ENCODE results near the gene HEMK1.
A peak's percentile ranks its signal among the peaks of the same experiment; 100 is the strongest.

Gene HEMK1, protein sequence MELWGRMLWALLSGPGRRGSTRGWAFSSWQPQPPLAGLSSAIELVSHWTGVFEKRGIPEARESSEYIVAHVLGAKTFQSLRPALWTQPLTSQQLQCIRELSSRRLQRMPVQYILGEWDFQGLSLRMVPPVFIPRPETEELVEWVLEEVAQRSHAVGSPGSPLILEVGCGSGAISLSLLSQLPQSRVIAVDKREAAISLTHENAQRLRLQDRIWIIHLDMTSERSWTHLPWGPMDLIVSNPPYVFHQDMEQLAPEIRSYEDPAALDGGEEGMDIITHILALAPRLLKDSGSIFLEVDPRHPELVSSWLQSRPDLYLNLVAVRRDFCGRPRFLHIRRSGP

DNA sequence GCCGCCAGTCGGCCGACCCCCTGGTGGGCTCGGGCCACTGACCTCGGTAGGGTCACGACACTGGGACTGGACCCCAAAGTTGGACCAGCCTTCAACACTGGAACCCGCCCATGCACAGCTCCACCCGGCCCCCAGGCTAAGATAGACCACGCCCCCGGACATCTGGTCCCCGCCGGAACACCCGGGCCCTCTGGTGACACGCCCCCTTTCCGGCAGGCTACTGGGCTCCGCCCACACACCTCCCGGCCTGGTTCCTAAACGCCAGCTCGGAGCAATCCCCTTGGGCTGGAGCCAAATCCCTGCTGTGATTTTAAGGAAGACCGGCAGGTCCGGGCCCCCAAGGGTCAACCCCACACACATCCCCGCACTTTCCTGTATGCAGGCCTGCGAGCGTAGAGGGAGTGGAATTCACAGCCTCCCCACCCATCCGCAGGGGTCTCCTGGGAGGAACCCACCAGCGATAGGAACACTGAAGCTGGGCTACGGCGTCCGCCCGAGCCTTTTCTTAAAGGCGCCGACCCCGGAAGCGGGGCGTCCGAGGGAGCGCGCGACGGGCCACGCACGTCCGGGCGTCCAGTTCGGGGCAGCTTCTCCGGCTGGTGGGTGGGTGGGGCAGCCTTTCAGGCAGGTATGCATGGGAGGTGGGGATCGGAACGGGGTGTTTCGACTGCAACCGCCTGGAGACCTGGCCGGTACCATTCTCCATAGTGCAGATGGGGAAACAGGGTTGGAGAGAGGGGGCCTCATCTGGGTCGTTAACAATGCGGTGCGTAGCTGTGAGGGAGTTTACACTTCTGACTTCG is at the start of gene HEMK1:
Gene HEMK1, plus strand, starts transcription at position 576 of the 803 bp plus-strand sequence. CDS start 1,583 bp downstream, outside the sequence.
- DNase-seq: peak; percentile 82 to 90

DNA sequence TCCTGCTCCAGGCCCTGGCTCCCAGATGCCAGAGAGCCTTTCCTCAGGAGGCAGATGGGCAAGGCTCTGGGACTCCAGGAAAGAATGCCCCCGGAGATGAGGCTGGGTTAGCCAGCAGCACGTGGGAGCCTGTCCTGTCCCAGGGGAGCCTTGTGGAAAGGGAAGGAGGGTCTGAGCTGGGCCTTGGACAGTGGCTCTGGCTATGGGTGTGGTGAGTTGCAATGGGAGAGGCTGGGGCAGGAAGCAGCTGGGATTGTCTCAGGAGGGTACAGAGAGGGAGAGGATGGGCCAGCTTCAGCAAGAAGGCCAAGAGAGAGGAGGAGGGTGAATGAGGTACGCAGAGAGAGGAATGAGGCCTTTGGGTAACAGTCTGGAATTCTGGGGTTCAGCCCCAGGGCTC is 48.5 kb upstream of the HEMK1 start:
- DNase-seq: no peak

DNA sequence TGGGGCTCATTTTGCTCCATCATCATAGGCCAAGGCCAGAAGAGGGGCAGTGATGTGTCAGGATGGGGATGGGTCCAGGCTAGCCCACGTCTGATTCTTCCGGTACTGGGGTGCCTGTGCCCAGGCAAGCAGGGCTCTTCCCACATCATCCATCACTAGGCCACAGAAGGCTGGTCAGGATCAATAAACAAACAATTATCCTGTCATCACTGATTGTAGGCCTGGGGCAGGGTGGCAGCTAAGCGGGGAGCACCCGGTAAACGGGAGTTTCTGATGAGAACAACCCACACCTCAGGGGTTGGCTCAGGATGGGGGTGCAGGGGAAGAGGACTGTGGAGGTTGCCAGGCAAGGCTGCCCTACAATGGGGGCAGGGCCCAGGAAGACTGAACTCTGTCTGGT is 47.8 kb upstream of the HEMK1 start:
- no peak for DNase-seq

DNA sequence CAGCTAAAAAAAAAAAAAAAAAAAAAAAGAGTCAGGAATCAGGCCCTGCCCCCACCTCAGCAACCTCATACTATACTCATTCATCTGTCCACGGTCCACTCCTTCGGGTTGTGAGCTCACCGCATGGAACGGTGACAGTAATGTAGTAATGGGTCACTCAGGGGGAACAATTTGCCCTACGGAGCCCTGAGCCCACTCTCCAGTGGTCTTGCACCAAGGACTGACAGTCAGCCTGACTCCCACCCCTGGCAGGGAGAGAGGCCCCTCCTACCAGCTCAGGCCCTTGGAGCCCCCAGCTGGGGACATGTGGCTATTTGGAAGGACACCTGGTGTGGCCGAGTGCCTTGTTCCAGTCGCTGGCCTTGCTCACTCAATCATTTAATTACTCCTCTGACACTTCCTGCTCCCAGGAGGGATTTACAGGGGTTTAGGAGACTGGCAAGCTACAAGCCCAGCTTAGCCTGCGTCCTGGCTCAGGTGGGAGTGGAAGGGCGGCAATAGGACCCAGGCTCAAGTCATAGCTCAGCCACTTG is 46.0 kb upstream of the HEMK1 start:
- DNase-seq: peak in 1 of 2 experiments; percentile 6

DNA sequence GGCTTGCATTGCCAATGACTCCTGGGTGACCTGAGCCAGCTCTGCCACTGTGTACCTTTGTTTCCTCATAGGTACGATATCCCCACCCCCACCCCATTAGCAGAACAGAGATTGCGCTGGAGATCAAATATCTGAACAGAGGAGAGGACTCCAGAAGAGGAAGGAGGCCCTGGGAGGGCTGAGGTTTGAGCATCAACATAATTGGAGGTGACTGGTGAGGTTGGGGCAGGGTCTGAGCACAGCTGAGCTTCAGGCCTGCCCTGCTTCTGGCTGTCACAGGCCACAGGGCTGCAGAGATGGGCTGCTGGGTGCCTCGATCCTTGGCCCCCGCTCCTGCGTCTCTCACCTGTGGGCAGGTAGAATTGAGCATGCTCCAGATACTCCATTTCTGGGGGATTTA is 44.6 kb upstream of the HEMK1 start:
- no peak for DNase-seq

DNA sequence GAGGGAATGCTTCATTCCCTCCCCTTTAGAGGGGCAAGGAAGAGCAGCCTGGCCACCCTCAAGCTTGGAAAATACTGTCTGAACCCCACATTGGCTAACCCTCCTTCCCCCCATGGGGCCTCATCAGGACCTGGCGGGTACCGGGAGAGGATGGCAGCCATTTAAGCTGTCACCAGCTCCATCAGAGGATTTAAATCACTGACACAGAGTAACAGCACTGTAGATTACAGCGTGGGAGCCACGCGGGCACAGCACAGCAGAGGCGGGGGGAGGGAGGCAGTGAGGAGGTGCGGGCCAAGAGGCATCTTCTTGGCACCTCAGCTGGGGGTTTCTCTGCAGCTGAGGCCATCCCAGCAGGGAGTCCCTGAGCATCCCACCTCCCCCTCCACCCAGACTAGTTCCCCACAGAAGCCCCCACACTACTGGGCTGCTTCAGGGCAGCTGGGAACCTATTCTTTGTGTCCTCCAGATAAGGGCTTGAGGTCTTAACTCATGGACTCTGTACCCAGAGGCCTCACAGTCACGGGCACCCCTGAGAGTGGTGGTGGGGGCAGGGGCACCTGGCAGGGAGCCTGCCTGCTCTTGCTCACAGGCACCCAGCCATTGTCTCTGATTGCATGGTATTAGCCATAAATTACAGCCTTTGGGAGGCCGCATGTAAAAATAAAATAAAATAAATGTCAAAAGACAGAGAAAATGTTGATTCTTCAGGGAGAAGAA is 44.0 kb upstream of the HEMK1 start:
- peak in 1 of 2 experiments; percentile 15 for DNase-seq

DNA sequence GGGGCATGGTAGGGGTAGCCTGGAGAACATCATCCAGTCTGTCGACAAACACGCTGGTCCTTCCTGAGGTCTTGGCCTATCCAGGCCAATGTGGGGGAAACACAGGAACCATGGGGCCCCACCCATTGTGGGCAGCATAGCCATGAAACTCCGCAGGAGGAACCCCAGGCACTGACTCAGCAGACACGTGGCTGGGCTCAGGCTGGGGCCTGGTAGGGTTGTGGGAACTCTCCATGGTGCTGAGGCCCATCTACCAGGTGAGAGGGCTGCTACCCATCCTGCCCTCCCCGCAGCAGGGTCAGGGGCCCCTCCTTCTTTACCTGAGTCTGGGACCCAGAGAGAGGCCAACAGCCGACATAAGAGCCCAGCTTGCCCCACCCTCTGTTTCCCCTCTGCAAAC is 43.3 kb upstream of the HEMK1 start:
- DNase-seq: no peak

DNA sequence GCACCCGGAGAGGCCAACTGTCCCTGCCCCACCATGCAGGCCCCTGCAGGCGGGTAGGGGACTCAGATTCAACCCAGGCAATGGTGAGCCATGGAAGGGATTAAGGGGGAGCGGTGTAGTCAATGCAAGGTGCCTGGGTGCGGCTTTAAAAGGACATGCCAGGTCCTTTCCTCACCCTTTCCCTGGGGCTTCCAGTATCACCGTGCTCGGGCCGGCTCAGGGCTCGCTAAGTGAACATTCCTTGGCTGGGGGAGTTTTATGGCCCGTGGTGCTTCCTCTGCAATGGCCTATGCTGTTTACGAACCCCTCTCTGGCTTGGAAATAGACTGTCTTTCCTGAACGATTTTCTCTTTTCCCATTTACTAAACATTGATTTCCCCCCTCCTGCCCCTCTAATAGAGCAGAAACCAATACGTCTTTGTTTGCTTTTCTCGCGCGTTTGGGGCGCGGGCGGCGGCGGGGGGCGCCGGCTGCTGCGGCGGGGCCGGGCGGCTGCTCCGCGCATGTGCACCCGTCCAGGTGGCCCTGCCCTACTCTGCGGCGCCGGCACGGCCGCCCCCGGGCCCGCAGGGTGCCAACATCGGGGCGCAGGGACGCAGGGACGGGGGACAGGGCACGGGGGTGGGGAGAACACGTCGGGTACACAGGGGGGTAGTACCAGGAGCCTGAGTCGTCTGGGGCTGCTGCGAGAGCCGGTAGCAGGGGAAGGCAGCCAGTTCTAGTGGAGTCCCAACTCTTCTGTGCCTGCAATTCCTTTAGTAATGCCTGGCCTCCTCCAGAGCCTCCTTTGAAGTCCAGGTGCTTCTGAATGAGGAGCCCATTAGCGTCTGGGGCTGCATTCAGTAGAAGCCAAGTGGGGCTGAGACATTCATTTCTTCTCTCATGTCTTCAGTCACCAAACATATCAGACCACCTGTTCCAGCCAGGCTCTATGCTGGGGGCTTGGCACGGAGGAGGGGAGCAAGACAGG is 39.0 kb upstream of the HEMK1 start:
- no peak for DNase-seq

DNA sequence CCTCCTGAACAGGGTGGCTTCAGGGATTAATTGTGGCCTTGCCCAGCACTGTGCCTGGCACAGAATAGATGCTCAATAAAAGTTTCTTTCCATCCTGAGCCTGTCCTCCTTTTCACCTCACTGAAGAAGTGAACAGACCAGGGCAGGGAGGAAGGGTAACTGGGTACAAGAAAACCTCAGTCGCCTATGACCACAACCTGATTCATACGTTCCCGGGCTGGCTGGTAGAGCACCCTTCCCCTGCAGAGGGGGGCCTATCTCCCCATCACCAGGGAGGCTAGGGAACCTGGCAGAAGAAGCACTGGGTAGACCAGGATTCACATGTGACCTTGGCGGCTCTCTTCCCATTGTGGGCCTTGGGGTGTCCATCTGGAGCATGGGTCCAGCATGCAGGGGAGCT is 38.1 kb upstream of the HEMK1 start:
- DNase-seq: no peak

DNA sequence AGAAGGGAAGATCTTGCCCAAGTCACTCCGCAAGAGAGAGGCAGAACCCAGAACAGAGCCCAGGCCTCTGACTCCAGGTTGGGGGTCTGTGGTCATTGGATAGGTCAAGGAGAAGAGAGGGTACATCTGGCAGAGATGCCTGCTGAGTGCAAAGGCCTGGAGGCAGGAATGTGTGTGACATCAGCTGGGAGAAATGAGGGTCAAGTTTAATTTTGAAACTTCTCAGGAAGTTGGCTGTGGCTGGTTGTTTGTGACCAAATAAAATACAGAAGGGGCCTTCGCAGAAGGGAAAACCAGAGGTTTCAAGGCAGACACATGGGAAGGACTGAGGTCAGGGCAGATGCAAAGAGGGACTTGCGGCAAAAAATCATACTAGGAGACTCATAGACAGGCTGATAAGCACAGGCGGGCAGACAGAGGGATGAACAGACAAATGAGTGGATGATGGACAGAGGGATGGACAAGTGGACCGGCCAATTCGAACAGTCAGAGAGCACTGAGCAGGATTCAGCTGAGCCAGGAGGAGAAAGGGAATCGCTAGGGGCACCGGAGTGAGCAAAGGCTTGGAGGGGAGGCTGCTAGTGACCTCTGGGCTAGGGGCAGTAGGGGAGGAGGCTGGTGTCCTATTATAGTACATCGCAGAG is 37.1 kb upstream of the HEMK1 start:
- DNase-seq: no peak

DNA sequence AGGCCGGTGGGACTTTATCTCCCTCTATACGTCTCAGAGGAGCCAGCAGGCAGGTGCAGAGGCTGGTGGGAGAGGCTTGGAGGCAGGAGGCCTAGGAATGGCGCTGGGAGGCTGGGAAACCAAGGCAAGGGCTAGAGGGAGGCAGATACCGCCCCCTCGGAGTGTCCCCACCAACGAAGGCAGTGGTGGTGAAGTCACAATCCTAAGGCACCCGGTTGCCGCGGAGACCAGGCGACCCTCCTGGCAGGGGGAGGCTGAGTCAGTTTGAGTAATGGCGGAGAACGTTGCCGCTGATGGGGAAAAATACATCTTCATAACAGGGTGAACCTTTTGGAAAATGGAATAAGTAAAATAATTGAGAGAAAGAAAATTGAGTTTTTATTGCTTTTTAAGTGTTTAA is 36.0 kb upstream of the HEMK1 start:
- no peak for DNase-seq

DNA sequence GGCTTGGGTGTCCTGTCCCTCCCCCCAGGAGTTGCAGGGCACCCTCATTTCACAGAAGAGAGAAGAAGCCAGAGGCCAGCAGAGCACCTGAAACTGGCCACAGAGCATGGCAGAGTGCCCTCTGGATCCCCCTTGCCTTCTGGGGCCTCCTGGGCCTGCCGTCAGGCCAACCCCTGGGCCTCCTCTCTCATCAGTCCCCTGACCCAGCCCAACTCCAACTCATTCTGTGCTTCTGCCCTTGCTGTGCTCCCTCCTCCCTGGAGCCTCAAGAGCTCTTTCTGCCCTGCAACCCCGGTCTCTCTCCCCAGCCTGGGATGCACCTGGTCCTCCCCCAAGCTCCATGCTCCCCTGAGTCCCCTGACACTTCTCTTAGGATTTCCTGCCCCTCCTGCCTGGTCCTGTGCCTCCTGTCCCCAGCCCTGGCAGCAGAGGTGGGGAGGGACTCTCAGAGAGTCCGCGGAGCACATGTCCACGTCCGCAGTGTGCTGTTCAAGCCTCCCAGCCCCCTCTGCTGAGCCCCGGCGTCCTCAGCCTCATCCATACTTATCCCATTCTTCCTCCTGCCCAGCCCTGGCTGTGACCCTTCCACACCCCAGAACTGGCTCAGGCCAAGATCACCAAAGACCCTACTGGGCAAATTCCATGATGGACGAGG is 35.4 kb upstream of the HEMK1 start:
- DNase-seq: no peak

DNA sequence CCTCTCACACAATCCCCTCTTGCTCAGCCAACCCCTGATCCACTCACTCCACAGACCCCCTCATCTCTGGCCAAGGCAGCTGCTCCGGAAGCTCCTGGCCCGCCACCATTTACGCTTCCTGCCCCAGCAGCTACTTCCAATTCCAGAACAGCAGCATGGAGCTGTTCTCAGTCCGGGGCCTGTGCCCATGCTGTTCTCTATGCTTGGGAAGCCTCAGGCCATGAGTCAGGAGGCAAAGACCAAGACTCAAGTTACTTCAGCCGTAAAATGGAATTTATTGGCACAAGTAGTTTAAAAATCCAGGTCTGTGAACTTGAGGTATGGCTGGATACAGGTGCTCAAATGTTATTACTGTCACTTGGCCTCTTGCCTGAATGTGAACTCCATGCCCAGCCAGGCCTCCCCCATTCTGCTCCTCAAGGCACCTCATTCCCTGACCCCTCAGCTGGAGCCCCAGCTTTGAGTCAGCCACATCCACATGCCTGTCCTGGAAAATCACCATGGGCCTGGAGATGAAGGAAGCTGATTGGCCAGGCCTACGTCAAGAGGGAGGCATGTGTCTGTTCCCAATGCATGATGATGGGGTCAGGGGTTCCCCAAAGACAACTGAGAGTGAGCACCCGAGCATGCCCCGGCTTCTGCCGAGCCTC is 34.5 kb upstream of the HEMK1 start:
- DNase-seq: no peak

DNA sequence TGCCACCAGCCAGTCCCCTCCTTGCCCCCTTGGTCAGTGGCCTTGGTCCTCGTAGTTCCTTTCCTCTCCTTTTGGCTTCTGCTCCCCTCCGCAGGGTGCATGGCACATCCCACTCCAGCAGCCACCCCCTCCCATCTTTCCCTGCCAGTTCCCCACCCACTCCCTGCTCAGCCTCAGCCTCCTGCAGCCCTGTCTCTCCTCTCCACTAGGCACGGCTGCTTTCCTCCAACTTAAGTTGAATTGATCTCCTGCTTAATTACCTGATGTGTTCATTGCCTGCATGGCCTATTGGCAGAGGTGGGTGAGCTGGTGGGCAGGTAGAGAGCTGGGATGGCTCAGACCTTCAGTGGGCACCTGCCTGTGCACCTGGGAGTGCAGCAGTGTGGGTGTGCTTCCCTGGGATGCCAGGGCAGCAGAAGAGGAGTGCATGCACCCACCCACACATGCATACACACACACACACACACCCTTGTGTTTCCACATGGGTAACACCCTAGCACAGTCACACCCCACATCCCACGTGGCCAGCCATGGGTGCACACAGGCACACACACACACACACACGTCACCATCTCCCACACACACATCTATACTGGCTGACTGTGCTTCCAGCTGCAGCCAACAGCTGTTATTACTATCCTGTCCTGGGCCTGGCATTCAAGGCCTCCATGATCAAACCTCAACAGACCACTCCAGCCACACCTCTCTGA is 32.7 kb upstream of the HEMK1 start:
- no peak for DNase-seq

DNA sequence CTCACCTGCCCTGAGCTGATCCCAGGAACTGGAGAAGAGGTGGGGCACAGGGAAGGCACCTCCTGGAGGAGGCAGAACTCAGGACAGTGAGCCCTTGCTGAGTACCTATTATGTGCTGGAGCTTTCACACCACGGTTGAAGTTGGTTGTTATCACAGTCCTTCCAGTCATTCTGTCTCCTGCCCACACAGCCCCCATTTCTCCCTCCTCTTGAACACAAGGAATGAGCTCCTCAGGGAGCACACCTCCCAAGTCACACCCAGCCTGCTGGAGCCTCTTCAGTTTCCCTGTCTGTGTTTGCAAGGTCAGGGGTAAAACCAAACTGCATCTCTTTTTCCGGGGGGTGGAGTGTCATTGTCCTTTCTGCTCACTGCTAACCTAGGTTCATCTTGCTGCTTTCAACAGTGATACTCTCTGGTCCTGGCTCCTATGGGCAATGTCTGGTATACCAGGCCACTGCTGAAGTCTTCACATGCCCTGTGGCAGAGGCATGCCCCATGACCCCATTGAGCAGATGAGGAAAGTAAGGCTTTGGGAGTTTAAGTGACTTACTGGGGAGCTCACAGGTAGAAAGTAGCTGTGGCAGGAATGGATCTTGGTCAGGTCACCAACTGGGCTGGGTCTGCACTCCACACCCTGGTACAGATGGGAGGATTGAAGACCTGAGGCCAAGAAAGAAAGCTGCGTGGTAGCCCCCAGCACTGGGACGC is 31.7 kb upstream of the HEMK1 start:
- DNase-seq: no peak

DNA sequence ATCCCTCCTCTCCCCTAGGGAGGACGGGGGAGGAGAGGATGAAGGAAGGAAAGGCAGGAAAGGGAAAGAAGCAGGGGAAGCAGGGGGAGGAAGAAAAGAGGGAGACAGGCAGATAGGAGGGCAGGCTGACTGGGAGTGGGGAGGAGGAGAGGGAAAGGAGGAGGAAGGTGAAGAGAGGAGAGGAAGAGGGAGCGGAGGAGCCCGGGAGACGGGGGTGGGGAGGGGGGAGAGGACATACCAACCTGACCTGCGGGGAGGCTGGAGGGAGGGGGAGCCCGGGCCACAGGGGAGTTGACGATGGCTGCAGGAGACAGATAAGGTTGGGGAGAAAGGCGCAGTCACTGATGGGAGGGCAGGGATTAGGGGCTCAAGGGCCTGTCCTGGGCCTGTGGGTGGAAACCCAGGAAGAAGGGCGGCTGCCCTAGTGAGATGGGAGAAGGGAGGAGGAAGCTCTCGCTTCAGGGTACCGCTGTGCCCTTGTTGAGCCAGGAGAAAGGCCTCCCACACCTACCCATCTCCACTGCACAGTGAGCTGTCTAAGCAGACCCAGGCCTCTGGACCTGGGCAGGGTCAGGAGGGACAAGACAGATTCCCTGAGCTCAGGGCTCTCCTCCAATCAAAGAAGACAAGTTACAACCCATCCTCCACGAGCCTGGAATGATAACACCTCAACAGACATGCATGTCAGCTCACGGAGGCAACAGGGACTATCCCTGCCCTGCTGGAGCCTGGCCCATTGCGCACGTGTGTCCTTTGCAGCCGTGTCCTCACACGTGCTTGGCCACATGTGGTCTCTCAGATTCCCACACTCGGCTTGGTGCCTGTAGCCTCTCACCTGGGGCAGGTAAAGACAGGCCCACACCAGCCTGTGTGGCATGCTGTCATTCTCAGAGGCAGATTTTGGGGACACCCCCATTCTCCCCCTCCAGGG is 29.7 kb upstream of the HEMK1 start:
- no peak for DNase-seq

DNA sequence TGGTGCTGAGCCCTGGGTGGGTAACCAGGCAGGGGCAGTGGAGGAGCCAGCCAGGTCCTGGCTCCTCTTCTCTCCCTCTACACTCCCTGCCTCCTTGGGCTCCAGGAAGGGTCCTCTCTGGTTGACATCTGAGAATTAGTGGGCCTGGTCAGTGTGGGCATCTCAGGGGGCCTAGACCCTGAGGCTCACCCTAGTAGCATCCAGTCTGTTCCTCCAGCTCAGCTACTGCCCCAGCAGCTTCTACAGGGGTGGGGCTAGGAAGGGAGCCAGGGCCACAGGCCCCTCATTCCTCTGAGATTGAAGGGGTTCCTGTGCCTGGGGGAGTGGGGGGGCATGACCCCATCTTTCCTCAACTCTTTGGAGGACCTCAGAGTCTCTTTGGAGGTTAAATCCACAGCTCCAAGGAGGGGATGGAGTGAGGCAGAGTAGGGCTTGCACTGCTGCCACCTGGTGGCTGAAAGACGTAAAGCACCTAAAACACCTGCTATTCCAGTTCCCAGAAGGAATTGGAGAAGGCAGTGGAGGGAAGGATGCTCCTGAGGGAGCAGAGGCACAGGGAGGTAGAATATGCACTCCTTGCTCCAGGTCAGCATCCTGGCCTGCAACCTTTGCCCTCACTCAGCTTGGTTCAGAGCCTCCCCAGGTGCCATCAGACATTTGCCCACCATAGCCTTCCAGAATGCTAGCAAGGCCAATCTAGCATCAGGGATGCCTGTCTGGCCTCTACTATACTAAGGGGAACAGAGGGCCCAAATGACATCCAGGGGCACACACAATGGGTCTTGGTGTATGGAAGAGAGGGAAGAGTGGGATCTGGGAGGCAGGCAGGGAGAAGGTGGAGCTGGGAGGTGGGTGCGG is 26.9 kb upstream of the HEMK1 start:
- DNase-seq: peak; percentile 38 to 48

Data from NCI-H2081 (cell line).